Colonic mucosa (tissue), 4 donors: Measurements from ENCODE around the gene ANKRD13C. TPM values are rescaled to one million over a fixed set of nuclear protein-coding genes. Genes with fewer than 3 reads are reported as not detected.
A peak's percentile ranks its signal among the peaks of the same experiment; 100 is the strongest.

Experiments used
- DNase-seq: peaks from one replicate; pipeline ENCODE4 v3.0.0-alpha.2; 2020
- H3K27ac ChIP-seq: fragments of 200-600 bp; one replicate; pipeline ENCODE4 v1.8.0; 2021
- H3K27me3 ChIP-seq: fragments of 200-600 bp; one replicate; pipeline ENCODE4 v1.8.0; 2021
- H3K36me3 ChIP-seq: fragments of 200-600 bp; one replicate; pipeline ENCODE4 v1.8.0; 2021
- H3K4me1 ChIP-seq: fragments of 200-600 bp; one replicate; pipeline ENCODE4 v1.8.0; 2021; ENCODE audit warnings: mild to moderate bottlenecking
- H3K4me3 ChIP-seq: fragments of 200-600 bp; one replicate; pipeline ENCODE4 v1.8.0; 2021
- H3K9ac ChIP-seq, 2 donors: one replicate each; pipeline ENCODE4 v1.7.0; 2013; ENCODE audit warnings: control low read depth in 2 of 2, low read depth in 2 of 2, low read length in 2 of 2
- H3K9me3 ChIP-seq: fragments of 200-600 bp; one replicate; pipeline ENCODE4 v1.8.0; 2021
- intact Hi-C: fragments of 100-400 bp; cut with DNase I; formaldehyde crosslinking; loops from one replicate; pipeline ENCODE4 v1.14.1; 2022
- total RNA-seq, 2 donors: library from RNA; stranded (reverse); fragmentation: NEBNext Ultra II Directional in 1 of 2; extraction: Animal tissue kit (Norgen Biotek cat#: 25700) in 1 of 2; gene quantifications; one replicate each; pipeline ENCODE4 v1.2.1, GENCODE V29; 2021
- TF ChIP-seq, protein P1 (sequence below): fragments of 200-600 bp; IDR thresholded peaks from one replicate; pipeline ENCODE4 v1.8.0; 2022; ENCODE audit warnings: antibody characterized with exemption, mild to moderate bottlenecking
- donor health status: healthy.
- donor health status: DM: no; HTN: no; CAD: no.
- donor health status: DM: no; HTN: no; CAD: no.

The ANKRD13C gene, protein sequence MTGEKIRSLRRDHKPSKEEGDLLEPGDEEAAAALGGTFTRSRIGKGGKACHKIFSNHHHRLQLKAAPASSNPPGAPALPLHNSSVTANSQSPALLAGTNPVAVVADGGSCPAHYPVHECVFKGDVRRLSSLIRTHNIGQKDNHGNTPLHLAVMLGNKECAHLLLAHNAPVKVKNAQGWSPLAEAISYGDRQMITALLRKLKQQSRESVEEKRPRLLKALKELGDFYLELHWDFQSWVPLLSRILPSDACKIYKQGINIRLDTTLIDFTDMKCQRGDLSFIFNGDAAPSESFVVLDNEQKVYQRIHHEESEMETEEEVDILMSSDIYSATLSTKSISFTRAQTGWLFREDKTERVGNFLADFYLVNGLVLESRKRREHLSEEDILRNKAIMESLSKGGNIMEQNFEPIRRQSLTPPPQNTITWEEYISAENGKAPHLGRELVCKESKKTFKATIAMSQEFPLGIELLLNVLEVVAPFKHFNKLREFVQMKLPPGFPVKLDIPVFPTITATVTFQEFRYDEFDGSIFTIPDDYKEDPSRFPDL
- total RNA-seq: 10 to 100 TPM; 22.0 to 23.8 TPM

DNA sequence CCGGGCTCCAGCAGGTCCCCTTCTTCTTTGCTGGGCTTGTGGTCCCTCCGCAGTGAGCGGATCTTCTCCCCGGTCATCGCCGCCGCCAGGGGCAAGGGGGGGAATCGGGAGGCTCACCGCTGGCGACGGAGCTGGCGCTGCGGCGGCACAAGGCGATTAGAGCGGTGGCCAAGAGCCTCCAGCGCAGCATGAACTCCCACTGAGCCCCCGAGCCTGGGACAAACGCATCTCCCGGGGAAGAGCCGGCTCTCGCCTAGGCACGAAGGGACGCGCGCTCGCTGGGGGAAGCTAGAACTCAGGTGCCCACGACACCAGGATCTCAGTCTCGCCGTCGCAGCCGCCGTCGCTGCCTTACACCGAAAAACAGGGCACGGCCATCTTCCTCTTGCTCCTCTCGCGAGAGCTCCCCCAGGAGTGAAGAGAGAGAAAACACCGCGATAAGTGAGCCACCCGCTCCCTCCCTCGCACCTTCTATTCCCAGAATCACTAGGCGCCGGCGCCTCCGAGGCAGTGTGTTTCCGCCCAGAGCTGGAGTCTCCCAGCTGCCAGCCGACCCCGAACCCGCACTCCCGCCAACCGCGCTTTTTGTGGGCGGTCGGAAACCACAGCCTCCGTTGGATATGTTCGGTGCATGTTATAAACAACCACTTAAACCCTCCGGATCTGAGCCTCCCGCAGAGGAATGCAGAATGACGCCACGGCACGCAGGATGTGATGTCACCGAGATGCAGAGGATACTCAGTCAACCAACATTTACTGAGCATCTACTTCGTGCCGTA is at the start of gene ANKRD13C:
ANKRD13C (minus strand) TSS at position 391 of the 779 bp plus-strand sequence; CDS start at position 77, 314 bp downstream.
- Histone ChIP-seq H3K36me3 (no peaks in the 10 kb centered on the region), H3K27ac (peak within 1 kb of the TSS; percentile 92), H3K9me3 (no peaks in the 10 kb centered on the region), H3K27me3 (no peaks in the 10 kb centered on the region), H3K4me1 (peaks cover 6% of the 10 kb centered on the region), H3K9ac (peak within 1 kb of the TSS; percentile 85 to 88), H3K4me3 (peak within 1 kb of the TSS; percentile 93)
- peak; percentile 95 for DNase-seq
- TF ChIP-seq, protein P1, sequence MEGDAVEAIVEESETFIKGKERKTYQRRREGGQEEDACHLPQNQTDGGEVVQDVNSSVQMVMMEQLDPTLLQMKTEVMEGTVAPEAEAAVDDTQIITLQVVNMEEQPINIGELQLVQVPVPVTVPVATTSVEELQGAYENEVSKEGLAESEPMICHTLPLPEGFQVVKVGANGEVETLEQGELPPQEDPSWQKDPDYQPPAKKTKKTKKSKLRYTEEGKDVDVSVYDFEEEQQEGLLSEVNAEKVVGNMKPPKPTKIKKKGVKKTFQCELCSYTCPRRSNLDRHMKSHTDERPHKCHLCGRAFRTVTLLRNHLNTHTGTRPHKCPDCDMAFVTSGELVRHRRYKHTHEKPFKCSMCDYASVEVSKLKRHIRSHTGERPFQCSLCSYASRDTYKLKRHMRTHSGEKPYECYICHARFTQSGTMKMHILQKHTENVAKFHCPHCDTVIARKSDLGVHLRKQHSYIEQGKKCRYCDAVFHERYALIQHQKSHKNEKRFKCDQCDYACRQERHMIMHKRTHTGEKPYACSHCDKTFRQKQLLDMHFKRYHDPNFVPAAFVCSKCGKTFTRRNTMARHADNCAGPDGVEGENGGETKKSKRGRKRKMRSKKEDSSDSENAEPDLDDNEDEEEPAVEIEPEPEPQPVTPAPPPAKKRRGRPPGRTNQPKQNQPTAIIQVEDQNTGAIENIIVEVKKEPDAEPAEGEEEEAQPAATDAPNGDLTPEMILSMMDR: no peak
- intact Hi-C loops: loop anchor here (2.0 kb wide), 1 partner anchor 56 kb away; the partner anchor contains the start of gene CTH

DNA sequence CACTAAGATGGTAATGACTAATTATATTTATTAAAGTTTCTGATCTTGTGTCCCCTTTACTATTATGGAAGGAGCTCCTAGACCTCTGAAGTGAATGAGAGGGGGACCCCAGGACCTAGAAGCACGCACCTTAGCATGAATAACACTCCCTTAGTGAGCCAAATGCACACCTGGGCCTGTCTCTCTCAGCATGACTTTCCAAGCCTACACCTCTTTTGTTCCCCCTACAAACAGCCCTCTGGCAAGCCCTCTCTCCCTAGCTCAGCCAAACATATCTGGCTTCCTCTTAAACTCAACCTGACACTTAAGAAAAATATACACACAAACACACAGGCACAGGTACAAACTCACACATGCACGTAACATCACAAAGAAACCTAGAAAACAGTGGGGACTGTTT is 49.2 kb upstream of the ANKRD13C start:
- no peaks in the 10 kb centered on the region for H3K36me3 ChIP-seq
- no peak overlapping the region for H3K9ac ChIP-seq
- no peak for DNase-seq
- no peak overlapping the region for H3K4me3 ChIP-seq
- H3K4me1 ChIP-seq: no peaks in the 10 kb centered on the region
- TF ChIP-seq, protein P1: no peak
- no peak overlapping the region for H3K27ac ChIP-seq
- no peaks in the 10 kb centered on the region for H3K9me3 ChIP-seq
- intact Hi-C loops: no loop called here
- H3K27me3 ChIP-seq: no peaks in the 10 kb centered on the region

DNA sequence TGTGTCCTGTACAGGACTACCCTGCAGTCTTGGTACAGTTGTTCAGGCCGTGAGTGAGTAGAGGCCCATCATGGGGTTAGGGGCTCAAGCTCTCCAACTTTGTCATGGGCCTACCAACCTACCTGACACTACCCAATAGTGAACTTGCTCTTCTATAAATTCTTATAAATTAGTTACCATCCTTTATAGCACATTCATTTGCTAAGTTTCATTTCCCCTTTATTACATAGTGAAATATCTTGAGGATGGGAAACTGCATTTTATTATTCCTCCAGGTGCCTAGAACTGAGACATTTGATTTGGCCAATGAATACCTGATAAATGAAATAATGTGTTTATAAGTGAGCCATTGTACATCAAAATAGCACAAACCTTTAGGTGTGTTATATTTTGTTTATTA is 47.5 kb upstream of the ANKRD13C start:
- no peaks in the 10 kb centered on the region for H3K9me3 ChIP-seq
- intact Hi-C loops: no loop called here
- H3K27me3 ChIP-seq: no peaks in the 10 kb centered on the region
- DNase-seq: no peak
- no peak overlapping the region for H3K9ac ChIP-seq
- no peak overlapping the region for H3K27ac ChIP-seq
- no peaks in the 10 kb centered on the region for H3K4me1 ChIP-seq
- TF ChIP-seq, protein P1: no peak
- no peaks in the 10 kb centered on the region for H3K36me3 ChIP-seq
- no peak overlapping the region for H3K4me3 ChIP-seq

DNA sequence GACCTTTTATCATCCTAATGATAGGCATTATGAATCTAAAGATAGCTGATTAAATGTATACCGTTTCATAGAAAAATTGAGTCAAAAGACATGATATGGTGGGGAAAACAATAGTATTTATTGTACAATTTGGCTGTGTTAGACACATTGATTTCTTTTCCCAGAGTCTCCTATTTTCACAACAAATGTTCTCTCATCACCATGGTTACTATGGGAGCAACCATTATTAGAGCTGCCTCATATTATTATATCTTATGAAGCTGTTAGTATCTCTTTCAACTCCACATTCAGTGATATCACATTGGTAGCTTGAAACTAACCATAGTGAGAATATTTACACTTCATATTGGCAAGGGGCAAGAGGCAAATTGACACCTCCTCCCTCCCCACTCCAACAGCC is 45.8 kb upstream of the ANKRD13C start:
- intact Hi-C loops: no loop called here
- no peak for DNase-seq

DNA sequence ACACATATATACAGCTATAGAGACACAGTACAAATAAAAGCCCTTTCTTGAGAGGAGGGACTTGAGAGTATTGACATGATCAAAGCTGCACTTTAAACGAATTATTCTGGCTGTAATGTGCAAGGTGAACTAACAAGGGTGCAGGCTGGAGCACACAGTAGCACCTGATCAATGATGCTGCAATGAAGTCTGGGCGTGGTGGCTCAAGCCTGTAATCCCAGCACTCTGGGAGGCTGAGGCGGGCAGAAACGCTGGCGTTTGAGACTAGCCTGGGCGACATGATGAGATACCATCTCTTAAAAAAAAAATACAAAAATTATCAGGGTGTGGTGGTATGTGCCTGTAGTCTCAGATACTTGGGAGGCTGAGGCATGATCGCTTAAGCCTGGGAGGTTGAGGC is 42.5 kb upstream of the ANKRD13C start:
- Histone ChIP-seq H3K4me3 (no peak overlapping the region), H3K27me3 (no peaks in the 10 kb centered on the region), H3K36me3 (no peaks in the 10 kb centered on the region), H3K9me3 (no peaks in the 10 kb centered on the region), H3K4me1 (no peaks in the 10 kb centered on the region), H3K9ac (no peak overlapping the region), H3K27ac (no peak overlapping the region)
- intact Hi-C loops: no loop called here
- TF ChIP-seq, protein P1: no peak
- DNase-seq: no peak

More for the DNA sequence above, 45.8 kb upstream of the ANKRD13C start:
- TF ChIP-seq, protein P1: no peak
- Histone ChIP-seq H3K4me3 (no peak overlapping the region), H3K36me3 (no peaks in the 10 kb centered on the region), H3K27me3 (no peaks in the 10 kb centered on the region), H3K4me1 (no peaks in the 10 kb centered on the region), H3K9me3 (no peaks in the 10 kb centered on the region), H3K27ac (no peak overlapping the region), H3K9ac (no peak overlapping the region)
